Subcutaneous abdominal adipose tissue (tissue), 5 donors: ENCODE data around the gene CYGB.
"Not testable (repeated sequence)": the region's sequence is repeated elsewhere in the genome, so short reads cannot be mapped to it uniquely, and the experiment has no call there.

Experiments used
- H3K27ac ChIP-seq: one replicate; pipeline ENCODE4 v1.7.0; 2013; ENCODE audit warnings: low read depth, mild to moderate bottlenecking, inconsistent platforms, low read length, moderate library complexity
- H3K27me3 ChIP-seq, 5 donors: one replicate each; pipeline ENCODE4 v1.7.0; 2013; ENCODE audit warnings: low read length in 5 of 5, inconsistent platforms in 1 of 5; ENCODE audit not compliant: control insufficient read depth in 5 of 5, insufficient read depth in 4 of 5
- H3K36me3 ChIP-seq, 5 donors: one replicate each; pipeline ENCODE4 v1.7.0; 2013; ENCODE audit warnings: low read length in 5 of 5; ENCODE audit not compliant: control insufficient read depth in 5 of 5, insufficient read depth in 5 of 5
- H3K4me1 ChIP-seq, 5 donors: one replicate each; pipeline ENCODE4 v1.7.0; 2013; ENCODE audit warnings: low read length in 5 of 5, mild to moderate bottlenecking in 3 of 5, moderate library complexity in 1 of 5; ENCODE audit not compliant: control insufficient read depth in 5 of 5, insufficient read depth in 5 of 5
- H3K4me3 ChIP-seq, 5 donors: one replicate each; pipeline ENCODE4 v1.7.0; 2013; ENCODE audit warnings: low read length in 5 of 5, low read depth in 1 of 5
- H3K9ac ChIP-seq, 5 donors: one replicate each; pipeline ENCODE4 v1.7.0; 2013; ENCODE audit warnings: low read length in 5 of 5, mild to moderate bottlenecking in 4 of 5, moderate library complexity in 3 of 5
- H3K9me3 ChIP-seq, 5 donors: one replicate each; pipeline ENCODE4 v1.7.0; 2013; ENCODE audit warnings: low read length in 5 of 5; ENCODE audit not compliant: control insufficient read depth in 5 of 5
- donor health status: healthy.
- donor health status: healthy.
- donor health status: healthy.
- donor health status: healthy.
- donor health status: healthy.

Gene CYGB

GRCh38 chr17:76560877-76561221 lies 23.3 kb upstream of the CYGB start:
- H3K4me1 ChIP-seq = peaks cover 15 to 62% (median 54%) of the 10 kb centered on the region in 5 donors
- peak overlapping the region; percentile 72 for H3K27ac ChIP-seq
- no peaks in the 10 kb centered on the region for H3K27me3 ChIP-seq
- peak overlapping the region in 1 of 5 donors; percentile 13 for H3K9ac ChIP-seq
- peaks cover 0 to 27% (median 17%) of the 10 kb centered on the region in 5 donors for H3K36me3 ChIP-seq
- no peaks in the 10 kb centered on the region for H3K9me3 ChIP-seq
- H3K4me3 ChIP-seq = no peak overlapping the region

DNA sequence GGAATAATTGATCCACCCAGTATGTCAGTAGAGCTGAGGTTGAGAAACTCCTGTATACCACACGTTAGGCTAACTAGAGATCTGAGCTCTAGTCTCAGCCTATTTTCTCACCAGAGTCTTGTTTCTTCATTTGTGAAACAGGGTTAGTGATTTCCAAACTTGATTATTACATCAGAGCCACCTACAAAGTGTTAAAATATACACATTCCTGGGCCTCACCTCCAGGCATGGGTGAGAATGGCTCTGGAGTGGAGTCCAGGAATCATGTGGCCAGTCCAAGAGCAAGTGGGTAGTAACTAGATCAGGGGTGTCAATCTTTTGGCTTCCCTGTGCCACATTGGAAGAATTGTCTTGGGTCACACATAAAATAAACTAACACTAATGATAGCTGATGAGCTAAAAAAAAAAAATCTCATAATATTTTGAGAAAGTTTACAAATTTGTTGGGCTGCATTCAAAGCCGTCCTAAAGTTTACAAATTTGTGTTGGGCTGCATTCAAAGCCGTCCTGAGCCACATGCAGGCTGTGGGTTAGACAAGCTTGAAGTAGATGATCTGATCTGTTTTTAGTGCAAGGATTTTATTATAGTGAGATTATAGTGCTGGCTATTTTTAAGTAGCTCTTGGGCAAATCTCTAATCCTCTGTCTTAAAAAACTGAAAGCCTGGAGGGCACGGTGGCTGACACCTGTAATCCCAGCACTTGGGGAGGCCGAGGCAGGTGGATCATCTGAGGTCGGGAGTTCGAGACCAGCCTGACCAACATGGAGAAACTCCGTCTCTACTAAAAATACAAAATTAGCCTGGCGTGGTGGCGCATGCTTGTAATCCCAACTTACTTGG lies 22.7 kb upstream of the CYGB start:
- Histone ChIP-seq H3K4me1 (peaks cover 15 to 58% (median 54%) of the 10 kb centered on the region in 5 donors), H3K9me3 (no peaks in the 10 kb centered on the region), H3K4me3 (no peak overlapping the region), H3K9ac (peak overlapping the region in 1 of 5 donors; percentile 41), H3K27me3 (no peaks in the 10 kb centered on the region), H3K36me3 (peaks cover 0 to 22% (median 13%) of the 10 kb centered on the region in 5 donors), H3K27ac (no peak overlapping the region)

DNA sequence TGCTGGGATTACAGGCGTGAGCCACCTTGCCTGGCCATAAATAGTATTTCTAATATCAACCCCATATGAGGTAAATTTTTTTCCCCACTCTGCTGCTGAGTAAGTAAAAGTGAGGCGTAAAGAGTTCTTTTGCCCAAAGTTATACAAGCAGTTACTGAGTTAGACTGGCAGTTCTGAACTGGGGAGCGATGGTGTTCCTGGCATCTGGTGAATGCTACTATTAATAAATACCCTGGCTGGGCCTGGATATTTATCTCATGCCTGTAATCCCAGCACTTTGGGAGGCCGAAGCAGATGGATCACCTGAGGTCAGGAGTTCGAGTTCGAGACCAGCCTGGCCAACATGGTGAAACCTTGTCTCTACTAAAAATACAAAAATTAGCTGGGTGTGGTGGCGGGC lies 22.0 kb upstream of the CYGB start:
- H3K9ac ChIP-seq = peak overlapping the region in 1 of 5 donors; percentile 25
- not testable (repeated sequence) for H3K4me3 ChIP-seq, H3K27me3 ChIP-seq, H3K27ac ChIP-seq, H3K9me3 ChIP-seq
- peaks cover 0 to 14% (median 6%) of the 10 kb centered on the region in 5 donors for H3K36me3 ChIP-seq
- peaks cover 15 to 58% (median 54%) of the 10 kb centered on the region in 5 donors for H3K4me1 ChIP-seq

DNA sequence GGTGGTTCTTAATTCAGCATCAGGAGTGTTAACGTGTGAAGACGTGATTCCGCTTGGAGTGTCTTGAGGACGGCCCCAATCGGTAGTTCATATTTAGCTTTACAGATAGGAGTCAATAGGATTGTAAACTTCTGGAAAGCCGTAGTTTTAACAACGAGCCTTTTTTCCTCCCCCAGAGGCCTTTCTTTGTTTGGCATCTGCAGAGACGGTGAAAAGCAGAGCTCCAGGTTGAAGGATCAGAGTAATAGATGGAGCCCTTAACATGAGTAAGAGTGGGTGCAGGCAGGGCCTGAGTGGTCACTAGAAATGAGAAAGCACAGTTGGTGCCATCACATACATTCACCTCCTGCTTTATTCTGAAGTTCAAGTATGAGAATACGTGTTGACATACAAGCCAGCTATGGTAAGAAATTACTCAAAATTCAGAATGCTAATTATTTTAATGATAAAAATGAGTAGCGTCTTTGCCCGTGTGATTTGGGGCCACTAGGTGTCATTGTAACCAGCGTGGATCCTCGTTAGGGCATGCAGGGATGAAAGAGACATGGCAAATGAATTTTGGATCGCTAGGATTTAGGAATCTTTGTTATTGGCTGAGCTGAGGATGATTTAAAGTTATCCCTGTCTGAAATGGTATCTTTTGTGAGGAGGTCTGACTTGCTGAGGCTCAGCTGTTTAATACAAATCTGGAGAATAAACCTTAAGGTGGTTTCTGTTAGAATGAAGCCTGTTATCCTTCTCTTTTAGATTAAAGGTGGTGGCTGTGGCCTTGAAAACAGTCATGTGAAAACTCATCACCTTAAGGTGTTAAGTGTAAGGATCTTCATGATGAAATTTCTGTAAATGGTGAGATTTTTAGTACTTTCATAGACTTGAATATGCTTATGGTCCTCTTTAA lies 20.9 kb upstream of the CYGB start:
- Histone ChIP-seq H3K27ac (peak overlapping the region; percentile 88), H3K36me3 (peaks cover 0 to 14% (median 5%) of the 10 kb centered on the region in 5 donors), H3K4me3 (peak overlapping the region; percentile 66 to 97 (median 88)), H3K9ac (peak overlapping the region; percentile 91 to 99 (median 92)), H3K4me1 (peaks cover 15 to 58% (median 54%) of the 10 kb centered on the region in 5 donors), H3K27me3 (no peaks in the 10 kb centered on the region), H3K9me3 (no peaks in the 10 kb centered on the region)

DNA sequence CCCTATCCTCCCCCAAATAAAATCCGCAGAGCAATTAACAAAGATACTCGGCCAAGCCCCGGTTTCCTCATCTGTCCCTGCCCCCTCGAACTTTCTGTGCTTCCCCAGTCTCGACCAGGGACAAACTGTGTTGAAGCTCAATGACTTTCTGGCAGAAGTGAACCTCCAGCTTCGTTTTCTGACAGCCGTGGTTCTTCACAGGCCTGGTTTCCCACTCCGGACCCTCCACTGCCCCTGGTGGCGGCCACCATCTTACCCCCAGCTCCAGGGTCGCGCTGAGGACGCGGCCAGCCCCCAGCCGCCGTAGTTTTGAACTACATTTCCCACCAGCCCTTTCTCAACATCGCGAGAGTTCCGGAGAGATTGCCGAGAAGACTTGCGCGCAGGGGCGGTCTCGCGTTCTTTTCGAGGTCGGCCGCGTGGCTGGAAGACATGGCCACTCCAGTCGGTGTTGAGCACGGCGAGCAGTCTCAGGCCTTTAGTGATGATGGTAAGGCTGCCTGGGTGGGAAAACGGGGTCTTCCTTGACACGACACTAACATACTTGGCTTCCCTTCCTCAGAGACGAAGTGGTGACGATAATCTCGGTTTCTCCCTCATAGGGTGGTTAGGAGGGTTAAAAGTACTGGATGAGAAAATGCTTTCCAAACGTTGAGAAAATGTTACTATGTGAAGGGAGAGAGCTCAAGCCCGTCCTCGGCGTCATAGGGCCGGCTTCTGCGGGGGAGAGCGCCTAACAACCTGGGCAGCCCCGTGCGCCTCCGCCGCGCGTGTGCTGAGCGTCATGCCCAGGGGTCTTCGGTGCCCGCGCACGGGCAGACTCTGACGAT lies 20.1 kb upstream of the CYGB start:
- peak overlapping the region; percentile 91 to 99 (median 92) for H3K9ac ChIP-seq
- peak overlapping the region; percentile 88 for H3K27ac ChIP-seq
- H3K4me3 ChIP-seq = peak overlapping the region; percentile 66 to 97 (median 88)
- H3K27me3 ChIP-seq = no peaks in the 10 kb centered on the region
- H3K9me3 ChIP-seq = no peaks in the 10 kb centered on the region
- peaks cover 0 to 11% (median 5%) of the 10 kb centered on the region in 5 donors for H3K36me3 ChIP-seq
- peaks cover 13 to 55% (median 50%) of the 10 kb centered on the region in 5 donors for H3K4me1 ChIP-seq

DNA sequence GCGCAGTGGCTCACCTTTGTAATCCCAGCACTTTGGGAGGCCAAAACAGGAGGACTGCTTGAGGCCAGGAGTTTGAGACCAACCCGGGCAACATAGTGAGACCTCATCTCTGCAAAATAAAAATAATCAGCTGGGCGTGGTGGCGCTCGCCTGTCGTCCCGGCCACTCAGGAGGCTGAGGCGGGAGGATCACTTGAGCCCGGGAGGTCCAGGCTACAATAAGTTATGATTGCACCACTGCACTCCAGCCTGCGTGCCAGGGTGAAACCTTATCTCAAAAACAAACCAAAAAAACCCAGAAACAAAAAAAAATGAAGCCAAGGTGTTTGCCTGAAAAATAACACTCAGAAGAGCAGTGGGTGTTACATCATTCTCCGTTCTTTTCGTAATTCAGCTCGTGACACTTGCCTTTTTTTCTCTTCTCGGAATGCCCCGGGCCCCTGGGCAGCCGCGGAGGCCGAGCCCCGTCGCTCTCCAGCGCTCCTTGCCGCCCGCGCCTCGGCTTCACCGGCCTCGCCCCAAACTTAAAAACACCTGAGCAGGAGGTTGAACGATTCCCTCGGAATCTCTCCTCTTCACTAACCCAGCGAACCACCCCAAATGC lies 19.4 kb upstream of the CYGB start:
- H3K9me3 ChIP-seq = no peaks in the 10 kb centered on the region
- H3K4me3 ChIP-seq = peak overlapping the region; percentile 66 to 97 (median 86)
- no peaks in the 10 kb centered on the region for H3K27me3 ChIP-seq
- peaks cover 11 to 49% (median 45%) of the 10 kb centered on the region in 5 donors for H3K4me1 ChIP-seq
- H3K27ac ChIP-seq = peak overlapping the region; percentile 88
- peak overlapping the region; percentile 91 to 99 (median 92) for H3K9ac ChIP-seq
- peaks cover 0 to 7% (median 4%) of the 10 kb centered on the region in 5 donors for H3K36me3 ChIP-seq

GRCh38 chr17:76554131-76554530 lies 16.6 kb upstream of the CYGB start:
- Histone ChIP-seq H3K4me1 (peaks cover 7 to 38% (median 37%) of the 10 kb centered on the region in 5 donors), H3K4me3 (no peak overlapping the region), H3K9me3 (no peaks in the 10 kb centered on the region), H3K27me3 (no peaks in the 10 kb centered on the region), H3K9ac (no peak overlapping the region), H3K36me3 (no peaks in the 10 kb centered on the region), H3K27ac (no peak overlapping the region)

DNA sequence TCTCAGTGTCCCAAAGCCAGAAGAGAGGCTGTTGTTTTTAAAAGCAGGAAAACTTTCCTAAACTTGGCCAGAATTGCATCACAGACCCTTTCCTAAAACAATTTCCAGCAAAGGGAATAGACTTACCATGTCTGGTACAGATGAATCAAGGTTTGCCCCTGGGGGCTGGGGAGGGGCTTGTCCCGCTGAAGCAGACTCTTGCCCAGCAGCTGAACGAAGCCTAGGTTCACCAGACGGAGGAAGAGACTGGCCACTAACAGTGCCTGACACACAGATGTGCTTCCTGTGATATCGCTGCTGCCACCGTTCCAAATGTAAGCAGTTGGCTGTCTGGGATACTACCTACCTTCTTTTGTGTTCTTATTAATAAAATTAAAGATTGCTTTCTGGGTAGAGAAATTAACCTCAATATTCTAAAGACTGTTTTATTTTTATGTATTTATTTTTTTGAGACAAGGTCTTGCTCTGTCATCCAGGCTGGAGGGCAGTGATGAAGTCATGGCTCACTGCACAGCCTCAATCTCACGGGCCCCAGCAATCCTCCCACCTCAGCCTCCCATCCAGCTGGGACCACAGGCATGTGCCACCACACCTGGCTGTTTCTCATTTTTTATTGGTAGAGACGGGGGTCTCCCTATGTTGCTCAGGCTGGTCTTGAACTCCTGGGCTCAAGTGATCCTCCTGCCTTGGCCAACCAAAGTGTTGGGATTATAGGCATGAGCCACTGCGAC lies 15.8 kb upstream of the CYGB start:
- Histone ChIP-seq H3K27ac (no peak overlapping the region), H3K9ac (no peak overlapping the region), H3K9me3 (no peaks in the 10 kb centered on the region), H3K4me1 (peaks cover 2 to 36% (median 34%) of the 10 kb centered on the region in 5 donors), H3K4me3 (no peak overlapping the region), H3K27me3 (no peaks in the 10 kb centered on the region), H3K36me3 (no peaks in the 10 kb centered on the region)

DNA sequence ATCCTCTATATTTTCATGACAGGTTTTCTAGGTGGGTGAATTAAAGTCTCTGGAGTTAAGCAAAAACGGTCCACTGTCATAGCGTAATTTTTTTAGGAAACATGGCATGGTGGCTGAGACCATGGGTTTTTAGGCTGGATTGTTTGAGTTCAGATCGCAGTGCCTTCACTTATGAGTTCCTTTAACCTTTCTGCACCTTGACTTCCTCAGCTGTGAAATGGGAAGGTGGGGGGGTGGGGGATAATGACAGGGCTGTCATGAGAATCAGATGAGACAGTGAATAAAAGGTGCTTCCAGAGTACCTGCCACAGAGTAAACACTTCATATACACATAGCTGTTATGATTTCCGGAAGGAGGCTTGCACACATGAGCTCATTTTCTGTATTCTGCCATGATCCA lies 14.2 kb upstream of the CYGB start:
- Histone ChIP-seq H3K9ac (peak overlapping the region in 1 of 5 donors; percentile 11), H3K4me3 (no peak overlapping the region), H3K9me3 (no peaks in the 10 kb centered on the region), H3K36me3 (no peaks in the 10 kb centered on the region), H3K27ac (no peak overlapping the region), H3K27me3 (no peaks in the 10 kb centered on the region), H3K4me1 (peaks cover 6 to 42% (median 32%) of the 10 kb centered on the region in 5 donors)
